Common myeloid progenitor, CD34-positive (primary cell): ENCODE measurements around the gene ZDHHC21.

Source experiments
- CTCF ChIA-PET: fragments of 350-600 bp; sonication (Branson Sonifier 250); formaldehyde crosslinking; loops from one replicate; lab custom pipeline; 2021; ENCODE audit warnings: antibody characterized with exemption; lab: Charles Lee
- POLR2A ChIA-PET: fragments of 350-600 bp; sonication (Branson Sonifier 250); formaldehyde crosslinking; loops from one replicate; lab custom pipeline; 2021; ENCODE audit warnings: antibody characterized with exemption; lab: Charles Lee
- DNase-seq, 3 donors: peaks; one replicate each; pipeline versions ENCODE4 v3.0.0 to v3.0.0-alpha.2; 2013
- H3K27ac ChIP-seq, 2 experiments: 1 replicate in 1 of 2; 2 replicates in 1 of 2; pipeline ENCODE4 v1.7.0; 2013; ENCODE audit warnings: inconsistent platforms in 2 of 2, low read length in 2 of 2, mild to moderate bottlenecking in 2 of 2, low read depth in 1 of 2, moderate library complexity in 1 of 2; ENCODE audit not compliant: severe bottlenecking in 2 of 2, insufficient read depth in 1 of 2, poor library complexity in 1 of 2
- H3K27me3 ChIP-seq, 5 experiments: replicated peaks in 2 of 5; 1 replicate in 3 of 5; 2 replicates in 2 of 5; pipeline versions ENCODE4 v1.6.1 to v1.7.0; 2013; ENCODE audit warnings: low read length in 4 of 5, mild to moderate bottlenecking in 2 of 5, moderate library complexity in 2 of 5, inconsistent platforms in 1 of 5; ENCODE audit not compliant: insufficient read depth in 5 of 5, control insufficient read depth in 4 of 5
- H3K36me3 ChIP-seq, 4 experiments: 1 replicate in 2 of 4; 2 replicates in 2 of 4; pipeline versions ENCODE4 v1.6.1 to v1.7.0; 2013; ENCODE audit warnings: low read length in 3 of 4, control low read depth in 1 of 4, mild to moderate bottlenecking in 1 of 4; ENCODE audit not compliant: control insufficient read depth in 4 of 4, insufficient read depth in 4 of 4
- H3K4me1 ChIP-seq, 4 experiments: 1 replicate in 3 of 4; 2 replicates in 1 of 4; pipeline versions ENCODE4 v1.6.1 to v1.7.1; 2013; ENCODE audit warnings: low read length in 3 of 4, mild to moderate bottlenecking in 3 of 4, control low read depth in 1 of 4, inconsistent platforms in 1 of 4, moderate library complexity in 1 of 4; ENCODE audit not compliant: control insufficient read depth in 4 of 4, insufficient read depth in 4 of 4; ENCODE audit errors: control extremely low read depth in 1 of 4
- H3K4me3 ChIP-seq, 7 experiments: 1 replicate in 4 of 7; 2 replicates in 3 of 7; pipeline versions ENCODE4 v1.5.1 to v1.7.0; 2013; ENCODE audit warnings: mild to moderate bottlenecking in 7 of 7, low read length in 6 of 7, moderate library complexity in 6 of 7, inconsistent platforms in 2 of 7, low read depth in 2 of 7, control low read depth in 1 of 7; ENCODE audit not compliant: insufficient read depth in 4 of 7, control insufficient read depth in 1 of 7; ENCODE audit errors: extremely low read depth in 1 of 7
- H3K9me3 ChIP-seq, 5 experiments: 1 replicate in 4 of 5; 2 replicates in 1 of 5; pipeline versions ENCODE4 v1.6.1 to v1.7.1; 2013; ENCODE audit warnings: low read length in 4 of 5, mild to moderate bottlenecking in 2 of 5, inconsistent platforms in 1 of 5, low read depth in 1 of 5, moderate library complexity in 1 of 5; ENCODE audit not compliant: control insufficient read depth in 4 of 5, insufficient read depth in 2 of 5; ENCODE audit errors: control extremely low read depth in 1 of 5
- WGBS: methylation state at CpG from one replicate; pipeline ENCODE4 v1.1.5; 2013; ENCODE audit not compliant: insufficient coverage; 5-methylcytosine and 5-hydroxymethylcytosine counted together

Gene ZDHHC21

DNA sequence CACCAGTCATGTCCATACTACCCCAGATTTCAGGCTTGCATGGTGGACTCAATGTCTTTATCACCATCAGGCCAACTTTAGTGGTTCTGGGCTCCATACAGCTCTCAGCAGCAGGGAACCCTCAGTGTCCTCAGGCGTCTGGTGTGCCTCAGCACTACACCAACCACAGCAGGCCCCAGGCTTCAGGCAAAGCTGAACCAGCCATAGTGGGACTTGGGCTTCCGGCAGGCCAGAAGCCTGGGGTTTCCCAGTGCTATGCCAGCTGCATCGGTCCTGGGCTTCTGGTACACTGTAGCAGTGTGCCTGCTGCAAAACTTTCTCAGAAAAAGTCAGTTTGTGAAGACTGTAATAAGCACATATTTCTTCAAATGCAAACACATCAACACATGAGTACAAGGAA is 11.0 kb upstream of the ZDHHC21 start:
- H3K27ac ChIP-seq = no peak overlapping the region
- H3K36me3 ChIP-seq = no peaks in the 10 kb centered on the region
- no peak for DNase-seq
- peaks cover 0 to 2% (median 0%) of the 10 kb centered on the region in 5 experiments for H3K27me3 ChIP-seq
- ChIA-PET POLR2A (no interaction called here), CTCF (no interaction called here)
- peaks cover 2 to 17% (median 10%) of the 10 kb centered on the region in 5 experiments for H3K9me3 ChIP-seq
- no peaks in the 10 kb centered on the region for H3K4me1 ChIP-seq
- H3K4me3 ChIP-seq = no peak overlapping the region
- WGBS = 100% methylated on average over 3 of the region's 3 CpGs

DNA sequence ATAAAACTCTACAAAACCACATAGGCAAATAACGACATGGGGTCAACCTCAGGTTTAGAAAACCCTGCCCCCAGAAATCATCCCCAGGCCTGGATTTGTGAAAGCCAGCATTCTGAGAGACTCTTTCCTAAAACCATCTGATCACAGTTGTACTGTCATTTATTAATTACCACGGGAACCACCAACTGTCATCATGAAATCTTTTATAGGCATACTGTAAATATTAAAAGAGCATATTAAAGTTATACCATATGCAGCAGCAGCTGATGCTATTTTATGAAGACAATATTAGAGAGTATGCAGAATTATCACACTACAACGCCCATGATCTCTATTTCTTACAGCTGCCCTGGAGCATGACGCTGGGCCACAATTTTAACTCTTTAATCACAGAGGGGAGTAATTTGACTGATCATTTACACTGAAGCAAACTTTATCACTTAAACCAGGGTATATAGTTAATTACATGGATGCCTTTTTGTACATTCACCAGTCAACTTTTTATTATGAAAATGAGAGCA is 9.0 kb upstream of the ZDHHC21 start:
- Histone ChIP-seq H3K4me1 (no peaks in the 10 kb centered on the region), H3K4me3 (no peak overlapping the region), H3K27me3 (peaks cover 0 to 2% (median 0%) of the 10 kb centered on the region in 5 experiments), H3K27ac (no peak overlapping the region), H3K36me3 (no peaks in the 10 kb centered on the region), H3K9me3 (peaks cover 2 to 17% (median 10%) of the 10 kb centered on the region in 5 experiments)
- no peak for DNase-seq
- ChIA-PET CTCF (no interaction called here), POLR2A (no interaction called here)
- WGBS = no CpG with 5 or more reads among the region's 4 CpGs

- CTCF ChIA-PET = no interaction called here
- POLR2A ChIA-PET = no interaction called here
- Histone ChIP-seq H3K27ac (peak overlapping the region in 1 of 2 experiments; percentile 18), H3K9me3 (no peaks in the 10 kb centered on the region), H3K36me3 (peaks cover 2 to 18% (median 10%) of the 10 kb centered on the region in 4 experiments), H3K27me3 (peaks cover 0 to 4% (median 0%) of the 10 kb centered on the region in 5 experiments), H3K4me3 (peak overlapping the region; percentile 68 to 91 (median 77)), H3K4me1 (peaks cover 4 to 27% (median 16%) of the 10 kb centered on the region in 4 experiments)
- peak; percentile 4 to 59 (median 42) for DNase-seq
- 37% methylated on average over 3 of the region's 35 CpGs for WGBS
These were observed 572 bp downstream of the ZDHHC21 start for GRCh38 chr9:14692470-14693250.

DNA sequence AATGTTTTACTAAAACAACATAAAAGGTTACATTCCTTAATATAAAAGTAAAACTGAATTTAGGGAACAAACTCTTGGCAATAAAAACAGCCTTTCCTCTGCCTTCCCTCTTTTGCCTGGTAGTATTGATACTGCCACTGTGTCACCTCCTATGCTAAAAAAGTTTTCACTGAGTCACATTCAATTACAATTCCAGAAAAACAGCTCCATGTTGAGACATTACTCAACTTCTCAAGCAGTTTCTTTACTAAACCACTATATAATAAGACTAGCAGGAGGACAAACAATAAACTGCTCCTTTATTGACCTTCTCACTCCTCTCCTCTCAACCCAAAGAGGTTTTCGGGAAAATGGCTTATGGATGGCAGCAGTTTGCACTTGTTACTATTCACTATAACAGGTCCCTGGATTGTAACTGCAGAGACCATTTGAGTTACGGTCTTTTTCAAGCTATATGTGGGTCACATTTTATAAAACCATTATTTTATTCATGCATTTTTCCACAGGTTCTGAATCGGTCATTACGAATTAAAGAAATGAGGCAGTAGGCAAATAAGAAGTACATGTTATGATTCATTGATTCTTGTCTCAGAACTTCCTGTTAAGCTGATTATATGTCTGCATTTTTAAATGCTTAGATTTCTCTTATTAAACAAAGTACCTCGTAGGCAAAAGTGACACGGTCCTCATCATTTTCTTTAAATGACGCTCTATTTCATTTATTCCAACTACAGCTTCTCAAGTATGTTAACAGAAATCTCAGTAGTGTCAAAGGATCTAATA is 2.1 kb downstream of the ZDHHC21 start:
- Histone ChIP-seq H3K27ac (no peak overlapping the region), H3K27me3 (no peaks in the 10 kb centered on the region), H3K4me1 (peaks cover 4 to 27% (median 16%) of the 10 kb centered on the region in 4 experiments), H3K9me3 (no peaks in the 10 kb centered on the region), H3K36me3 (peaks cover 5 to 29% (median 16%) of the 10 kb centered on the region in 4 experiments), H3K4me3 (no peak overlapping the region)
- no CpG with 5 or more reads among the region's 7 CpGs for WGBS
- CTCF ChIA-PET = no interaction called here
- DNase-seq = peak in 1 of 3 donors; percentile 13
- POLR2A ChIA-PET = no interaction called here

DNA sequence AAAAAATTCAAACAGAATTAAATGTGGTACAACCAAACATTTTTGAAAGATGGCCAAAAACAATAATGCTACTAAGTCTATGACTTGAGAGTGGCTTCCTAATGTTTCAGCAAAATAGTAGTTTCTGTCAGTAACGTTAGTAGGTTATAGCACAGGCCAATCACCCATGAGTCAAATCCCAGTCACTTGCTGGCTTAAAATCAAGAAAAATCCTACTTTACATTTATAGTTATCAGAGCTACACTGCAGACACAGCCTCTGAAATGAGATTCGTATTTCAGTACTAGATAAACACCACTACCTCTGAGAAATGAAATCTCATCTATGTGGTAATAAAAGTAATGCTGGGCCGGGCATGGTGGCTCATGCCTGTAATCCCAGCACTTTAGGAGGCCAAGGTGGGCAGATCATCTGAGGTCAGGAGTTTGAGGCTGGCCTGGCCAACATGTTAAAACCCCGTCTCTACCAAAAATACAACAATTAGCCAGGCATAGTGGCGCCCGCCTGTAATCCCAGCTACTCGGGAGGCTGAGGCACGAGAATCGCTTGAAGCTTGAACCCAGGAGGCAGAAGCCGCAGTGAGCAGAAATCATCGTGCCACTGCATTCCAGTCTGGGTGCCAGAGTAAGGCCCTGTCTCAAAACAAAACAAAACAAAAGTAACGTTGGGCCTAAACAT is 6.1 kb downstream of the ZDHHC21 start:
- H3K36me3 ChIP-seq = peaks cover 7 to 30% (median 17%) of the 10 kb centered on the region in 4 experiments
- H3K4me1 ChIP-seq = peaks cover 0 to 20% (median 5%) of the 10 kb centered on the region in 4 experiments
- H3K9me3 ChIP-seq = no peaks in the 10 kb centered on the region
- 94% methylated on average over 10 of the region's 12 CpGs for WGBS
- no peak overlapping the region for H3K4me3 ChIP-seq
- DNase-seq = no peak
- ChIA-PET CTCF (interaction anchor here (1.0 kb wide), 1 partner anchor 83 kb away, joined by 5 read pairs; no protein-coding TSS in a partner anchor), POLR2A (no interaction called here)
- no peaks in the 10 kb centered on the region for H3K27me3 ChIP-seq
- no peak overlapping the region for H3K27ac ChIP-seq

DNA sequence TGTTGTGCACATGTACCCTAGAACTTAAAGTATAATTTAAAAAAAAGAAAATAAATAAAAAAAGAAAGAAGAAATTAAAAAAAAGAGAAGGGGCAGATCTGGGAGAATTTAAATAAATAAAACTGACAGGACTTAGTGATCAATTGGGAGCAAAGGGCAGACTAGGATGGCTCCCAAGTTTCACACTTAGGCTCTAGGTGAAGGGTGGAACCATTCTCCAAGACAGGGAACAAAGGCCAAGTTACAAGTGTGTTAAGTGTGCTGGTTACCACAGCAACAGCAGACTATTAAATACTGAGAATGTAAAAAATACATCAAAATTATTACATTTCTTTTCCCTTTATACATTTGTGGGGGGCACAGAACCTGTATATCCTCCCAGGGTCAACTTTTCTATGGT is 7.1 kb downstream of the ZDHHC21 start:
- peaks cover 0 to 10% (median 1%) of the 10 kb centered on the region in 4 experiments for H3K4me1 ChIP-seq
- H3K36me3 ChIP-seq = peaks cover 8 to 32% (median 18%) of the 10 kb centered on the region in 4 experiments
- ChIA-PET CTCF (no interaction called here), POLR2A (no interaction called here)
- no peak overlapping the region for H3K4me3 ChIP-seq
- no peak overlapping the region for H3K27ac ChIP-seq
- no peaks in the 10 kb centered on the region for H3K9me3 ChIP-seq
- DNase-seq = no peak
- no peaks in the 10 kb centered on the region for H3K27me3 ChIP-seq
